NCI-H2171 treated with DMSO at 0.1 percent for 48 hours (cell line): ENCODE data around the gene ZCCHC7.
"Not testable (repeated sequence)": the region's sequence is repeated elsewhere in the genome, so short reads cannot be mapped to it uniquely, and the experiment has no call there.

Experiments
- DNase-seq: peaks from one replicate; lab custom pipeline; 2025; lab: John Stamatoyannopoulos, UW

The ZCCHC7 gene

GRCh38 chr9:37373621-37374020 is 253.2 kb downstream of the ZCCHC7 start:
- DNase-seq = no peak

GRCh38 chr9:37374892-37375291 is 254.5 kb downstream of the ZCCHC7 start:
- DNase-seq = no peak

- DNase-seq = no peak
These were observed 257.6 kb downstream of the ZCCHC7 start for GRCh38 chr9:37377688-37378612.

GRCh38 chr9:37378613-37379004 is 258.2 kb downstream of the ZCCHC7 start:
- DNase-seq = no peak

DNA sequence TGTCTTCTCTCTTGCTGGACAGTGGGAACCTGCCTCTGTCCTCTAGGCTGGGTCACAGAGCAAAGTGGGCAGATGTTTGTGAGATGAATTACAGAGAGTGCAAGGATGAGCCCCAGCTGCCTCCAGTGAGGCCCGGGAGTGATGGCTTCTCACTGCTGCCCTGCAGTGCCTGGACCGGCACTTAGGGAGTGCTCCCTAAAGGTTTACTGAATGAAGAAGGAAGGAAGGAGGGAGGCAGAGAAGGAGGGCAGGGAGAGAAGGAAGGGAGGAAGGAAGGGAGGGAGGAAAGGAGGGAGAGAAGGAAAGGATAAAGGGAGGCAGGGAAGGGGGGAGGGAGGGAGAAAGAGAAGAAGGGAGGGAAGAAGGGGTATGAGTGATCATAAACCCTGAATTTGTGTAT is 259.5 kb downstream of the ZCCHC7 start:
- DNase-seq = no peak

GRCh38 chr9:37380570-37380969 is 260.2 kb downstream of the ZCCHC7 start:
- no peak for DNase-seq

GRCh38 chr9:37381094-37381741 is 260.8 kb downstream of the ZCCHC7 start:
- no peak for DNase-seq

- no peak for DNase-seq
These were observed 262.0 kb downstream of the ZCCHC7 start for GRCh38 chr9:37382161-37382981.

DNA sequence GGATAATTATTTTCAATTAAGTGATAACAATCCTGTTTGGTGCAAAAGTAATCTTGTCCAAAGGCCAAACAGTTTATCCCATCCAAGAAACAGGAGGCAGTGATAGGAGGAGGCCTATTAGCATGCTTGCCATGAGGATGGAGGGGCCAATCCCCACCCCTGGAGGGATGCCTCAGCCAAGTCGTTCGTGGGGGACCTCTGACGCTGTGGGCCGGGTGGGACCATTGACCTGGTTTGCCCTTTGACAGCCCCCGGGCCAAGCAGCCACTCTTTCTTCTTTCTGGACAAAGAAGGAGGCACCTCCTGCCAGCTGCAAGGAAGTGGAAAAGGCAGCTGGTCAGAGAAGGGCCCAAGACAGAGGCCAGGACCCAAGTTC is 262.6 kb downstream of the ZCCHC7 start:
- no peak for DNase-seq

DNA sequence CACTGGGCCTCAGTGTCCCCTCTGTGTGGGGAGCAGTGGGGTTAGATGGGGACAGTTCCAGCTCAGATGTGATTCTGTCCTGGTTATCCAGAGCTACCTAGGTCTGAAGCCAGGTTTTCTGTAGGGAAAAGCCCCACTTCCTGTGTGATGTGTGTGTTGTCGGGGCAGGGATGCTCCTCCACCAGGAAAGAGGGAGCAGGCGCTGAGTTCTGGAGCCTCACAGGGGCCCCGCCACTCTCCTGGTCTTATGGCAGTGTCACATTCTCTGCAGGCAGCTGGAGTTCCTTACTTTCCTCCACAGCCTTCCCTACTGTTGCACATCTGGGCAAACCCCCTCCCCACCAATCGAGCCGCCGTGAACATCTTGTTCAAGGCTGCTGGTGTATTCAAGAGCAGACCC is 263.0 kb downstream of the ZCCHC7 start:
- DNase-seq = no peak

DNA sequence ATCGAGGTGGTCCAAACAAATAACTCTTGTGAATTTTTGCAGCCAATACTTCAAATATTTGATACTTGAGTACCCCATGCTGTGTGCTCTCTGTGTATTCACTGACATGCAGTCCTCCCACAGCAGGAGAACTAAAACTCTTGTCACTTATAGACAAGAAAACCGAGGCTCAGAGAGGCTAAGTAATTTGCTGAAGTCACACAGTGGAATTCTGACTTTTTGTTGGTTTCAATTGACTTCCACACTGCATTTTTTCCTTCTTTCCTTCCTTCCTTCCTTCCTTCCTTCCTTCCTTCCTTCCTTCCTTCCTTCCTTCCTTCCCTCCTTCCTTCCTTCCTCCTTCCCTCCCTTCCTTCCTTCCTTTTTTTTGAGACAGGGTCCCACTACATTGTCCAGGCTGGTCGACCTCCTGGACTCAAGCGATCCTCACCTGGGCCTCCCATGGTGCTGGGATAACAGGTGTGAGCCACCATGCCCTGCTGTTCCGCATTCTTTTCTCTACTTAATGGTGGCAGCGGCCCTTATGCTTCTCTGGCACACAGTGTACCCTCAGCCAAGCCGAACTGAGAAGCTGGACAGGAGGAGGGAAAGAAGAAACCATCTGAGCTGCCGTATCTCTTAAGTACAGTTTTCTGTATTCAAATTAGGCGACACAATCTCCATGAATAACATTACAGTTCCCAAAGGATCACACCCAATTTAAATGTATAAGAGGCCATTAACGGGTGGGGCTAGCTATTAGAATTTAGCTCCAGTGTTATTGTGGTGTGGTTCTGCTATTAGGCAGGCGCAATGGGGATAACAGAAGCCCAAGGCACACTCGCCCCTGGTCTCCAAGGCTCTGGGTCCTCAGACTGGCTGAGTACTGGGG is 263.7 kb downstream of the ZCCHC7 start:
- no peak for DNase-seq

DNA sequence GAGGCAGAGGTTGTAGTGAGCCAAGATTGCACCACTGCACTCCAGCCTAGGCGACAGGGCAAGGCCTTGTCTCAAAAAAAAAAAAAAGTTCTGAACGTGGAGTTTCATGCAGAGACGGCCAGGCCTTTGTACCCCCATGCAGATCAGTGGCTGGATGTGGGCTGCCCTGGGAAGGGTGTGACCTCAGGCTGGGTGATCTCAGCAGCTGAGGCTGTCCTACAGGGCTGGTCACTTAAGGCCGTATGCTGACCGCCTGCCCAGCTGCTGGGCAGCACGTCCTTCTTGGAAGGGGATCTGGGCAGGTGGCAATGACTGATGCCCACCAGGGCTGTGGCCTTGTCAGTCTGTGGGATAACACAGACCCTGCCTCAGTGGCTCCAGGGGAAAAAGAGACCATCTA is 264.9 kb downstream of the ZCCHC7 start:
- no peak for DNase-seq

- peak; percentile 17 for DNase-seq
These were observed 266.6 kb downstream of the ZCCHC7 start for GRCh38 chr9:37386988-37387387.

DNA sequence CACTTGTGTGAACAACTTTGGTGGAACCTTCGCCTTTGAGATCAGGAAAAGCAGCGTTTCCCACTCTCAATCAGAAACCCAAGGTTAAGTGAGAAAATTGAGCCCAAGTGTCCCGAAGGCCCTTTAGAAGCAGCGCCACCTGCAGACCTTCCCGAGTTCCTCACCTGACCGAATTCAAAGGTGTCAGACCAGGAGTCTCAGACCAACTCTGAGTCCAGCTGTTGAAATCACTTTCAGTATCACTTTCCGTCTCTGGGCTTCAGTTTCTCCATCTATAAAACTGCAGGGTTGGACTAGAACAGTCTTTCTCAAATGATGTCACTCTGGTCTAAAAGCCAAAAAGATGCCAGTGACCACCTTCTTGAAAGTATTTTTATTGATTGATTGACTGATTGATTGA is 270.4 kb downstream of the ZCCHC7 start:
- DNase-seq = no peak

GRCh38 chr9:37392272-37392671 is 271.9 kb downstream of the ZCCHC7 start:
- DNase-seq = no peak

DNA sequence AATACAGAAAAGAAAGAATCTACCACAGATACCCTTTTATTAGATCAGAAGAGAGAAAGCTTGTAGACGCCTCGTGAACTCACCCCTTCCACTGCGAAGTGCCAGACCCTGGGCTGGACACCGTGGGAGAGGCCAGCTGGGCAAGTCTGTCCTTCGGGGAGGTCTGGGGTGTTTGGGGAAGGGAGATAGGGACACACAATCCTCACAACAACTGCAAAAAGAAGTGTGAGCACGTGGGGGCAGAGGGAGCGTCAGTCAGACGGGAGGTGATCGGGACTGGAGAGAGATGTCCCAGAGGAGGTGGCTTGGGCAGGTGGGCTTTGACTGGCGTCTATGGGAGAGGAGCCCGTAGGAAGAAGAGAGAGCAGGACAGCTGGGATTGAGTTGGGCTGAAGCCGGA is 274.9 kb downstream of the ZCCHC7 start:
- no peak for DNase-seq

DNA sequence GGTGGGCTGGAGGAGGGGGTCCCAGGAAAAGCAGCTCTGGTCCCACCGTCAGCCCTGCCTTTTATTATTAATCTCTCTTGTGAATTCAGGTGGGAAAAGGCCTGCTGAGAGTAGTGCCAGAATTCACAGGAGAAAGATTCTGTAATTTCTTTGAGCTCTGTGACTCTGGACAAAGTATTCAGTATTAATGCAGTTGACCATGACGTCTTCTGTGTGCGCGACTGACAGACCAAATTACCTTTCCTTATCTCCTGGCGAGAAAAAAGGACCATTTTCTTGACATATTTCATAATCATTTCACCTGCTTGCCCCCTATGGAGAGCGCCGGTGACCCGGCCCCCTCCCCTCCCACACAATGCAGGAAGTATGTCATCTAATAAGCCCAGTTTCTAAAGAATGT is 275.3 kb downstream of the ZCCHC7 start:
- DNase-seq = no peak

GRCh38 chr9:37397948-37398347 is 277.6 kb downstream of the ZCCHC7 start:
- not testable (repeated sequence) for DNase-seq

DNA sequence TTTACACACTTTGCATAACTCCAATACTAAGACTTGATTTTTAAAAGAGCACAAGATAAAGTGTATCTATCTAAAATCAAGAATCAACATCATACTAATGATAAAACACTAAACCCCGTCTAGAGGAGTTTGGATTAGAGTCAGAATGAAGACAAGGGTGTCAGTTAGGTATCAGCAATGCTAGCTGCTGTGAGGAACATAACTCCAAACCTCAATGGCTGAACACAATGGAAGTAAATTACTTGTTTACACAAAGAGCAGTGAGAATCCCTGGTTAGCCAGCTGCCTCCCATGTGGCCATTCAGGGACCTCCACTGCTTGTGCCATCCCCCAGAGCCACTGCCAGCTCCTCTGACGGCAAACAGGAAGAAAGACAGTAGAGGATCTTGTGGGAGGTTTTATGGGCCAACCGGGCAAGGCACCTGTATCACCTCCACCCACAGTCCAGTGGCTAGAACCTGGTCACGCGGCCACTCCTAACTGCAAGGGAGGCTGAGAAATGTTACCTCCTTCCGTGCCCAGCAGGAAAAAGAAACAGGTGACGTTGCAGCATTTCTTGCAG is 278.2 kb downstream of the ZCCHC7 start:
- no peak for DNase-seq

- DNase-seq = no peak
These were observed 279.0 kb downstream of the ZCCHC7 start for GRCh38 chr9:37399336-37399735.

GRCh38 chr9:37404590-37404989 is 284.2 kb downstream of the ZCCHC7 start:
- no peak for DNase-seq
